Stimulated activated CD8-positive, alpha-beta memory T cell treated with anti-CD3 and anti-CD28 coated beads, Interleukin-7, amount 100 ng/mL, for 24 hours (primary cell): ENCODE results near the gene KLC1.
"Not testable (repeated sequence)": the region's sequence is repeated elsewhere in the genome, so short reads cannot be mapped to it uniquely, and the experiment has no call there.

Experiments used
- DNase-seq: peaks from one replicate; pipeline ENCODE4 v3.0.0-alpha.2; 2020; ENCODE audit warnings: low read depth

KLC1 gene

GRCh38 chr14:103628684-103629502, at the start of gene KLC1:
KLC1 (plus strand) TSS chr14:103629211; CDS start chr14:103654565, 25,354 bp downstream.
- peak; percentile 77 for DNase-seq

GRCh38 chr14:103581206-103581605, 47.8 kb upstream of the KLC1 start:
- DNase-seq, result no peak

- no peak for DNase-seq
These were observed 46.9 kb upstream of the KLC1 start for GRCh38 chr14:103581954-103582703.

- no peak for DNase-seq
These were observed 44.6 kb upstream of the KLC1 start for GRCh38 chr14:103584326-103584915.

GRCh38 chr14:103593577-103593976, 35.4 kb upstream of the KLC1 start:
- DNase-seq, result no peak

- DNase-seq, result no peak
These were observed 34.7 kb upstream of the KLC1 start for GRCh38 chr14:103594265-103594664.

GRCh38 chr14:103597623-103598377, 31.2 kb upstream of the KLC1 start:
- no peak for DNase-seq

- no peak for DNase-seq
These were observed 28.5 kb upstream of the KLC1 start for GRCh38 chr14:103600503-103600902.

GRCh38 chr14:103604620-103605019, 24.4 kb upstream of the KLC1 start:
- no peak for DNase-seq

GRCh38 chr14:103606963-103607668, 21.9 kb upstream of the KLC1 start:
- DNase-seq, result peak; percentile 19

- no peak for DNase-seq
These were observed 21.2 kb upstream of the KLC1 start for GRCh38 chr14:103607822-103608221.

GRCh38 chr14:103609081-103609480, 19.9 kb upstream of the KLC1 start:
- not testable (repeated sequence) for DNase-seq

- no peak for DNase-seq
These were observed 17.8 kb upstream of the KLC1 start for GRCh38 chr14:103611215-103611614.

GRCh38 chr14:103613517-103613916, 15.5 kb upstream of the KLC1 start:
- no peak for DNase-seq

GRCh38 chr14:103616635-103617300, 12.2 kb upstream of the KLC1 start:
- DNase-seq, result no peak

GRCh38 chr14:103619057-103619456, 10.0 kb upstream of the KLC1 start:
- no peak for DNase-seq

GRCh38 chr14:103621860-103622259, 7.2 kb upstream of the KLC1 start:
- DNase-seq, result no peak

- DNase-seq, result no peak
These were observed 5.7 kb upstream of the KLC1 start for GRCh38 chr14:103623308-103623707.

- no peak for DNase-seq
These were observed 5.0 kb upstream of the KLC1 start for GRCh38 chr14:103623883-103624482.

- no peak for DNase-seq
These were observed 4.2 kb upstream of the KLC1 start for GRCh38 chr14:103624860-103625259.
